ENCODE measurements around the gene RASL10A.

The RASL10A gene

GRCh38 chr22:29302681-29303465 is 12.6 kb downstream of the RASL10A start:
- FAIRE-seq, result no peak

GRCh38 chr22:29302402-29302680 is 13.2 kb downstream of the RASL10A start:
- no peak for FAIRE-seq

DNA sequence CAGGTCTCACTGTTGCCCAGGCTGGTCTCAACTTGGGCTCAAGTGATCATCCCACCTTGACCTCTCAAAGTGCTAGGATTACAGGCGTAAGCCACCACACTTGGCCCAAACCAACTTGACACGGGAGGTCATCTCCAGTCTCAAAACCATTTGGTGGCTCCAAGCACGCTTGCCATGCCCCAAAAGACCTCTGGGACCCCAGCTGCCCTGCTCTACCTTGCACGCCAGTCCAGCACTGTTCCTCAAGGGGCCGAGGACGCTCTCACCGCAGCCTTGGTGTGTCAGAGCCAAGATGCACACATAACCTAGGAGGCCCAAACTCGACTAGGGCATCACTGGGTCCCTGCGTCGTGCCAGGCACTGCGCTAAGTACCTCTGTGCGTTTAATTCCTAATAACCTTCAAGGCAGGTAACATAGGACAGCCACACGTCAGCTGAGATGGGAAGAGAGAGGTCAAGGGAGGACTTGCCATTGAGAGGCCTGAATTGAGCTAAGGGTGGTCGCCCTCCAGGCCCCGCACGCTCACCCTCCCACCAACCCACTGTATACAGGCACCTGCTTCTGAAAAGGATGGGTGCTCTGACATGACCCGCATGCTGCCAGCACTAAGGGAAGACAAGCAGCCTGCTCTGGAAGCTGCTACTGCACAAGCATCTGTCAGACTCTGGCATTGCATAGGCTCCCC is 13.6 kb downstream of the RASL10A start:
- no peak for FAIRE-seq

GRCh38 chr22:29300807-29301601 is 14.5 kb downstream of the RASL10A start:
- no peak for FAIRE-seq

- FAIRE-seq, result no peak
Observed at GRCh38 chr22:29300467-29300806, 15.1 kb downstream of the RASL10A start.

GRCh38 chr22:29299136-29299900 is 16.2 kb downstream of the RASL10A start:
- no peak for FAIRE-seq

- no peak for FAIRE-seq
Observed at GRCh38 chr22:29298641-29299040, 16.9 kb downstream of the RASL10A start.

GRCh38 chr22:29292379-29292778 is 23.1 kb downstream of the RASL10A start:
- FAIRE-seq, result no peak

DNA sequence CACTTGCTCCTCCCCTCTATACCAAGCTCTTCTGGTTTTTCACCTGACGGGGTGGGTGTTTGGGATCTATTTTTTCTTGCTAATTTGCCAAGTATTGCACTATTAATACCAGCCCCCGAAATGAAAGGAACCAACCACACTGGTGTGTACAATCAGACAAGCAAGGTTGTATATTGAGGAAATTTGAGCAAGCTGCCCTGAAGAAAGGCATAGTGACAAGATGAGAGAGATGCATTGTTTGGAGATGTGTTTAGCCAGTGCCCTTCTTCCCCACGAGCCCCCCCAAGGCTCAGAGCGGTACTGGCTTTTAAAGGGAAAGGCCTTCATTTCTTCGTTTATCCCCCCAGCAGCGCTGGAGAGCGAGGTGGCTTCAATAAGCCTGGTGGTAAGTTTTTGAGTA is 24.3 kb downstream of the RASL10A start:
- no peak for FAIRE-seq

- FAIRE-seq, result no peak
Observed at GRCh38 chr22:29290061-29290460, 25.4 kb downstream of the RASL10A start.

- FAIRE-seq, result no peak
Observed at GRCh38 chr22:29288837-29289236, 26.7 kb downstream of the RASL10A start.

DNA sequence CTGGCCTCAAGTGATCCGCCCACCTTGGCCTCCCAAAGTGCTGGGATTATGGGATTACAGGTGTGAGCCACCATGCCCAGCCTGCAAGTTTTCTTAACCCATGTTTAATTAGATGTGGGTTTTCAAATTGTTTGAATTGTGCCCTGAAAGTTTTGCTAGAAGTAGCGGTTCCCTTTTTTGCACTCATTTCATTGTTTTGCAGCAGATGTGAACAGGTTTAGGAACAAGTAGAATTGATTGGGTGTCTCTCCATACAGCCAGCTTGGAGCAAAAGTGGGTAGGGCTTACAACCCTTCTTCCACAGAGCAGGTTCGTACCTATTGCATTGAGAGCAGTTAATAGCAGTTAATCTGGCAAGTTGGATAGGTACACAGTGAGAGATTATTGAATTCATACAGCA is 31.3 kb downstream of the RASL10A start:
- no peak for FAIRE-seq

- no peak for FAIRE-seq
Observed at GRCh38 chr22:29277927-29278326, 37.6 kb downstream of the RASL10A start.

- no peak for FAIRE-seq
Observed at GRCh38 chr22:29275819-29276565, 39.5 kb downstream of the RASL10A start.

- no peak for FAIRE-seq
Observed at GRCh38 chr22:29275167-29275566, 40.3 kb downstream of the RASL10A start.

GRCh38 chr22:29272624-29273023 is 42.9 kb downstream of the RASL10A start:
- no peak for FAIRE-seq

GRCh38 chr22:29270475-29271271 is 44.8 kb downstream of the RASL10A start:
- no peak for FAIRE-seq

DNA sequence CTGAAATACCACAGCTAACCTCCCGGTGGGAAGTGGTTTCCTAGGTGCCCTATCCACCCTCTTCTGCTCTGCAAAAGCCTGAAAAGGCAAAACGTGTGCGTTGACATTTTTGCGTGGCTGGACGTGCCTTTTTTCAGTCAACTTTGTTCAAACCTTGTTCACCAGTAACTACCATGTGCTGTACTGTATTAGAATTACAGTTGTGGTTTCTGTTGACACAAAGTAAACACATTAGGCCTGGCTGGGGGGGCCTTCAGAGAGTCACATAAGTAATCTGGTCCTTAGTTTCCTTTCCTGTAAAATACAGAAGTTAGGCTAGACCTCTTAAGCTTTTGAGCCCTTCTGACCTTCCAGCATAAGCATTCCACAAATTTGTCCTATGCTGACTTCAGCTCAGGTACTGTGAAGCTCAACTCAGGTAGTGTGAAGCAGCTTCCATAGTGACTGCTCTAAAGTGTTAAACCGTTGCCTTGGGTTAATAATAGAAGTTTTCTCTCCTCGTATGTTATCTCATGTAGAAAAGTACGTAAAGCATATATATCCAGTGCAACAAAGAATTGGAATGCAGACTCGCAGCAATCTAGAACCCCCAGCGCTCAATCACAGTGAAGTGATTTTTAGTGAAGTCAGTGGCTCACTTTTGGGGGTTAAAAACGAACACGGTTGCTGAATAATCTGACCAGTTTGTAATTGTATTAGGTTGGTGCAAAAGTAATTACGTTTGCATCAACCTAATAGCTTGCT is 45.6 kb downstream of the RASL10A start:
- no peak for FAIRE-seq

DNA sequence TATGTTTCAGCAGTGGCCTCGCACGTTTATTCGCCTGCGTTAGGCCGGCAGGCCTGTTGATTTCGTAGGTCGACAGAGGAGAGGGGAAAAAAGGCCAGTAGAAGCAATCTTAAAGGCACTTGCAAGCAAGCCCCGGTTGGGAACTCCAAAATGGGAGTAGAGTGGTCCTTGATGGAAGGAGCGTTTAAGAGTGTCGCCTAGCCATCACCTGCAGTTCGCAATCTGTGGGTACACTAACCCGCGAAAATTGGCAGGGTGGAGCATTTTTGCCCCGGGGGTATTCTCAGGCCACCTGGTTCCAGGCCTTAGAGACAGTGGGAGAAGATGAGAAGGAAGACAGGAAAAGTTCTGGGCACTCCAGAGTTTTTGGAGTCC is 46.3 kb downstream of the RASL10A start:
- FAIRE-seq, result no peak

GRCh38 chr22:29268511-29269229 is 46.8 kb downstream of the RASL10A start:
- FAIRE-seq, result no peak
